ENCODE data around the gene MRPL11. TPM values are rescaled to one million over a fixed set of nuclear protein-coding genes. Genes with fewer than 3 reads are reported as not detected.
A peak's percentile ranks its signal among the peaks of the same experiment; 100 is the strongest.

Gene MRPL11
- total RNA-seq, 1 donor = 33.3 TPM

- Histone ChIP-seq H4K20me1 (ENCODE audit: insufficient read depth, low read length) (peaks cover 19% of the 10 kb centered on the region), H2AFZ (ENCODE audit: low read length) (peak overlapping the region; percentile 95), H3K36me3 (ENCODE audit: insufficient read depth, low read length) (peaks cover 9% of the 10 kb centered on the region), H3K4me1 (ENCODE audit: insufficient read depth, low read length) (peaks cover 12% of the 10 kb centered on the region), H3K27ac (ENCODE audit: low read depth, low read length) (peak overlapping the region; percentile 95), H3K9me3 (ENCODE audit: low read depth, low read length) (no peaks in the 10 kb centered on the region), H3K79me2 (ENCODE audit: insufficient read depth, low read length) (peaks cover 16% of the 10 kb centered on the region), H3K4me2 (ENCODE audit: insufficient read depth, low read length) (peak overlapping the region; percentile 91), H3K4me3 (ENCODE audit: insufficient read depth, low read length) (peak overlapping the region; percentile 98), H3K27me3 (ENCODE audit: insufficient read depth, low read length) (no peaks in the 10 kb centered on the region)
- TF ChIP-seq CTCF (IDR thresholded peaks at IDR 0.05; ENCODE audit: extremely low read depth, low read depth, low read length) = no peak
- DNase-seq (ENCODE audit: insufficient read length, low spot score, missing footprints) = peak; percentile 96
Observed at GRCh38 chr11:66479394-66480116, 40.9 kb upstream of the MRPL11 start.

GRCh38 chr11:66478729-66479393, 40.2 kb upstream of the MRPL11 start:
- H3K27ac ChIP-seq (ENCODE audit: low read depth, low read length) = peak overlapping the region; percentile 95
- H2AFZ ChIP-seq (ENCODE audit: low read length) = peak overlapping the region; percentile 95
- peaks cover 16% of the 10 kb centered on the region for H3K79me2 ChIP-seq (ENCODE audit: insufficient read depth, low read length)
- peak; percentile 71 for DNase-seq (ENCODE audit: insufficient read length, low spot score, missing footprints)
- peaks cover 12% of the 10 kb centered on the region for H3K4me1 ChIP-seq (ENCODE audit: insufficient read depth, low read length)
- H3K4me2 ChIP-seq (ENCODE audit: insufficient read depth, low read length) = peak overlapping the region; percentile 91
- H3K9me3 ChIP-seq (ENCODE audit: low read depth, low read length) = no peaks in the 10 kb centered on the region
- H4K20me1 ChIP-seq (ENCODE audit: insufficient read depth, low read length) = peaks cover 19% of the 10 kb centered on the region
- peak; percentile 82 for TF ChIP-seq CTCF (IDR thresholded peaks at IDR 0.05; ENCODE audit: extremely low read depth, low read depth, low read length)
- peaks cover 14% of the 10 kb centered on the region for H3K36me3 ChIP-seq (ENCODE audit: insufficient read depth, low read length)
- H3K4me3 ChIP-seq (ENCODE audit: insufficient read depth, low read length) = peak overlapping the region; percentile 98
- no peaks in the 10 kb centered on the region for H3K27me3 ChIP-seq (ENCODE audit: insufficient read depth, low read length)

DNA sequence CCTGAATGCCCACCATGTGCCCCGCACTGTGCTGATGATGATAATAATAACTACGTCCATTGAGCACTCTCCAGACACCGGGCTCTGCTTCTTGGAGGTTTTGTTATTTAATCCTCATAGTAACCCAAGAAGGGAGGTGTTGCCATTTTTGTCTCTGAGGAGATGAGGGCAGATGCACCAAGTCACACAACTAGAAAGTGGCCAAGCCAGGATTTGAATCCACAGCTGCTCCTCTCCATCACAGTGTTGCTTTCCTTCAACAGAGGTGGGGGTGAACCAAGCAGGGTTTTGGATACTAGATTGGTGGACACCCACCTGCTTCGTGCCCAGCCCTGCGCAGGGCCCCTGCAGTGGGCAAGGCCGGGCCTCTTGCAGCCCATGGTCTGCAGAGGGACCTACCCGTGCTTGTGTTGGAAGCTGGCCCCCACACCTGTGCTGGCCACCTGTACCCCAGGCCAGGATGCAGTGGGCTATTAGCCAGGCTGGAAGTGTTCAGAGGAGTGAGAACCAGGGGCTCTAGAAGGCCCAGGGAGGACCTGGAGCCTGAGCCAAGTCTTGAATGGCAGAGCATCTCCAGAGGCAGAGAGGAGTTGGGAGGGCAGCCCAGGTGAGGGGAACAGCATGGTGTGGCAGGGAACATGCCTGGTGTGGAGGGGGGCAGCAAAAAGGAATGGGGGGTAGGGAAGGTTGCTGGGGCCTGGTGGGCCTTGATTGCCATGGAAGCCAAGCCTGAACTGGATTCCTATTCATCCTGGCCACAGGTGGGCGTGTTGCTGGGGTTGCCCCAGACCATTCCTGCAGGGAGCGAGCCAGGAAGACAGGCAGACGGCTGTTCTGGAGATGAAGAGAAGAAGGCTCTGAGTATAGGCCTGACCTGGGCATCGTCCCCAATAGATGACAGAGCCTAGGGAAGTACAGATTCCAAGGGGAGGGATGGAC, 38.9 kb upstream of the MRPL11 start:
- DNase-seq (ENCODE audit: insufficient read length, low spot score, missing footprints) = peak; percentile 77
- Histone ChIP-seq H3K27me3 (ENCODE audit: insufficient read depth, low read length) (no peaks in the 10 kb centered on the region), H3K27ac (ENCODE audit: low read depth, low read length) (no peak overlapping the region), H3K79me2 (ENCODE audit: insufficient read depth, low read length) (peaks cover 16% of the 10 kb centered on the region), H3K4me3 (ENCODE audit: insufficient read depth, low read length) (no peak overlapping the region), H3K9me3 (ENCODE audit: low read depth, low read length) (no peaks in the 10 kb centered on the region), H4K20me1 (ENCODE audit: insufficient read depth, low read length) (peaks cover 19% of the 10 kb centered on the region), H3K4me1 (ENCODE audit: insufficient read depth, low read length) (peaks cover 12% of the 10 kb centered on the region), H3K36me3 (ENCODE audit: insufficient read depth, low read length) (peaks cover 17% of the 10 kb centered on the region), H3K4me2 (ENCODE audit: insufficient read depth, low read length) (no peak overlapping the region), H2AFZ (ENCODE audit: low read length) (no peak overlapping the region)
- TF ChIP-seq CTCF (IDR thresholded peaks at IDR 0.05; ENCODE audit: extremely low read depth, low read depth, low read length) = no peak
